Retinal pigment epithelial cell (primary cell): ENCODE data around the gene RELT.

ENCODE experiments used
- DNase-seq: peaks from one replicate; pipeline ENCODE4 v3.0.0-alpha.2; 2010; ENCODE audit warnings: low read depth
- H3K4me3 ChIP-seq: 2 replicates; pipeline ENCODE4 v1.5.1; 2011; ENCODE audit warnings: mild to moderate bottlenecking, low read length, control low read depth, moderate library complexity
- TF ChIP-seq, protein P1 (sequence below): conservative IDR thresholded peaks from 2 replicates; pipeline ENCODE4 v1.5.1; 2011; ENCODE audit warnings: low read depth, low read length, control low read depth, inconsistent platforms

Gene RELT

DNA sequence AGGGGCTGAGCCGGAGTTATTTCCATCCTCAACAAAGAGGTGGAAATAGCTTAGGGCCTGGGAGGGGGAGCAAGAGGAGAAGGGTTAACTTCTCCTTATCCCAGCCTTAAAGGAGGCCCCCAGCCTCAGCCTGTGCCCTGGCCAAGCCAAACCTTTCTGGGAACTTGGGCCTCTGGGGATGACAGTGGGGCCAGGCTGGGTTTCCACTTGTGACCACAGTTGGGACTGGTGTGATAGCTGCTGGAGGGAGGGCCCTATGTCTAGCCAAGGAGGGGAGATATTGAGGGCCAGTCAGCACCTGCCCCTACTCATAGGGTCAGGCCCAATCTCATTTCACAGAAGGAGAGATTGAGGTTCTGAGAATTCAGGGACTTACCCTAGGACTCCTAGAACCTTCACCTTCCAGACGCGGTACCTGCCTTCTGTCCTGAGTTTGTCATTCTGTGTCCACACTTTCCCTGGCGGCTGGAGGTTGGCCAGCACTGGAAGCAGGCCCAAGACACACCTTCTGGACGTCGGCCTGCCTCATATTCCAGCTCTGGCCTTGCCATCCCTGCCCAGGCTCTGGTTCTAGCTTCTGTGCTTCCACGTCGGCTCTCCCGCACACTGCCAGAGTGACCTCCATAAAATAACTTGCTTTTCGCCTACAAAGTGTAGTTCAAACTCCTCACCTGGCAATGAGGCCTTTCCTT, 3.1 kb downstream of the RELT start:
- no peak overlapping the region for H3K4me3 ChIP-seq
- DNase-seq = no peak
- TF ChIP-seq, protein P1, sequence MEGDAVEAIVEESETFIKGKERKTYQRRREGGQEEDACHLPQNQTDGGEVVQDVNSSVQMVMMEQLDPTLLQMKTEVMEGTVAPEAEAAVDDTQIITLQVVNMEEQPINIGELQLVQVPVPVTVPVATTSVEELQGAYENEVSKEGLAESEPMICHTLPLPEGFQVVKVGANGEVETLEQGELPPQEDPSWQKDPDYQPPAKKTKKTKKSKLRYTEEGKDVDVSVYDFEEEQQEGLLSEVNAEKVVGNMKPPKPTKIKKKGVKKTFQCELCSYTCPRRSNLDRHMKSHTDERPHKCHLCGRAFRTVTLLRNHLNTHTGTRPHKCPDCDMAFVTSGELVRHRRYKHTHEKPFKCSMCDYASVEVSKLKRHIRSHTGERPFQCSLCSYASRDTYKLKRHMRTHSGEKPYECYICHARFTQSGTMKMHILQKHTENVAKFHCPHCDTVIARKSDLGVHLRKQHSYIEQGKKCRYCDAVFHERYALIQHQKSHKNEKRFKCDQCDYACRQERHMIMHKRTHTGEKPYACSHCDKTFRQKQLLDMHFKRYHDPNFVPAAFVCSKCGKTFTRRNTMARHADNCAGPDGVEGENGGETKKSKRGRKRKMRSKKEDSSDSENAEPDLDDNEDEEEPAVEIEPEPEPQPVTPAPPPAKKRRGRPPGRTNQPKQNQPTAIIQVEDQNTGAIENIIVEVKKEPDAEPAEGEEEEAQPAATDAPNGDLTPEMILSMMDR = no peak

DNA sequence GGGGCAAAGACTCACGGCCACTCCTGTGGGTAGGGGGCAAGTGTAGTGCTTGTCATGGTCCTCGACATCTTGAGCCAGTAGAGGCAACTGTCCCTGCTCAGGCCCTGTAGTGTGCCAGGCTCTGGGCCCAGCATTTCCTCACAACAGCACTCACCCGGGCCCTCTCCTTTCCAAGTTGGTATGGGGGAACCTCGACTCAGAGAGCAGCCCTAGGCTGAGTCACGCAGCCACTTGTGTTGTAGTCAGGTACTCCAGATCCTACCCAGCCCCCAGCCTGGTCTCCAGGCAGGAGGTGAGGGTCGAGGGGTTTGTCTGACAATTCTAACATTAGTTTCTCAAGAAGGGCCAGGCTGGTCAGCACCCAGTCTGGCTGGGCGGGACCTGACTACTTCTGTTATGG, 4.1 kb downstream of the RELT start:
- DNase-seq = no peak
- no peak overlapping the region for H3K4me3 ChIP-seq
- TF ChIP-seq, protein P1 = no peak

DNA sequence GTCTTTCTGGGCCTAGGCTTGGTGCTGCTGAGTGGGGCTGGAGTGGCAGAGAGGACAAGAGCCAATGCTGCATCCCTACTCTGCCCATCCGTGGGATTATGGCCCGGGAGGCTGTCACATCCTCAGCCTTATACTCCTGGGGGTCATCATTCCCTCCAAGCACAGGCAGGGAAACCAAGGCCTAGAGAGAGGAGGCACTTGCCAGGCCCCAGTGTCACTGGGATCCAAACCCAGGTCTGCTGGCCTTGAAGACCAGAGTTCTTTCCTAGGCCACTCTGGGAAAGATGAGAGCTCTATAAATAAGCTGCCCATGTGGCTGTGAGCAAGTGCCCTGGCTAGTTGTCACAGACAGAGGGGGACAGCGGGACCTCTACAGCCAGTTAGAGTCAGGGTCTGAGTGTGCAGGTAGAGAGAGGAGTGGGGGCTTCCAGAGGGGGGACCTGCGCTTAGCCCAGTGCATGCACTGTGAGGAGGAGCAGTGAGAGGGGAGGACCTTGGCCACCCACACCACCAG, 4.8 kb downstream of the RELT start:
- H3K4me3 ChIP-seq = no peak overlapping the region
- no peak for DNase-seq

DNA sequence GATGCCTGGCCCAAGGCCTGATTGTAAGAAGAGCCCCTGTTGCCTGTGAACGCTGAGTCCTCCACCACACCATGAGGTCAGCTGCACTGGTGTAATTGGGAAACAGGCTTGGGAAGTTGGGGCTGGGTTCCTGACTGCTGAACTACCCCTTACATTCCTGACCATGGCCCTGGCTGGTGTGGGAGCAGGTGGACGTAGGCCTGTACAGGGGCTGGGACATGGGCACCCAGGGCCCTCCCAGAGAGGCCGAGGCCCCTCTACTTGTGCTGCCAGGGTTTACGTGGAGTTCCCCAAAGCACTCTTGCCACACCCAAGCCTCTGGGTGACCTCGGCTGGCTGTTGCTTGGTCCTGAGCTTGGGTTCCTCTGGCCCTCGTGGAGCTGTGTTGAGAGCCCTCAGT, 5.4 kb downstream of the RELT start:
- DNase-seq = no peak
- TF ChIP-seq, protein P1 = no peak
- no peak overlapping the region for H3K4me3 ChIP-seq

More for the DNA sequence above, 4.8 kb downstream of the RELT start:
- TF ChIP-seq, protein P1 = peak; percentile 3

DNA sequence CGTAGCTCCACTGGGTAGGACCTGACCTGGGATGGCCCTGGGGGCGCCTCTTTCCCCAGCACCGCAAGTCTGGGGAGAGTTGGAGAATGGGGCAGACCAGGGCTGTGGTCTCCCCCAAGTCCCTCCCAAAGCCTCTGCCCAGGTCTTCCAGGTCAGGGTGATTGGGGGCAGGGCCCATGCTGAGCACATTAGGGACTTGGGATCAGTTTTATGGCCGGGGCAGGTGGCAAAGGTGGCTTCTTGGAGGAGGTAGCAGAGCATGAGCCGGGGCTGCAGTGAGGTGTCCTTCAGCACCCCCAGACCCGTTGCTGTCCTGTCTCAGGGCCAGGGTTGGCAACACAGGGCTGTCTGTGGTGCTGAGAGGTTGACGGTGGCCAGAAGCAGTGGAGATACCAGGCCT, 6.0 kb downstream of the RELT start:
- DNase-seq = no peak
- H3K4me3 ChIP-seq = no peak overlapping the region
- TF ChIP-seq, protein P1 = no peak

DNA sequence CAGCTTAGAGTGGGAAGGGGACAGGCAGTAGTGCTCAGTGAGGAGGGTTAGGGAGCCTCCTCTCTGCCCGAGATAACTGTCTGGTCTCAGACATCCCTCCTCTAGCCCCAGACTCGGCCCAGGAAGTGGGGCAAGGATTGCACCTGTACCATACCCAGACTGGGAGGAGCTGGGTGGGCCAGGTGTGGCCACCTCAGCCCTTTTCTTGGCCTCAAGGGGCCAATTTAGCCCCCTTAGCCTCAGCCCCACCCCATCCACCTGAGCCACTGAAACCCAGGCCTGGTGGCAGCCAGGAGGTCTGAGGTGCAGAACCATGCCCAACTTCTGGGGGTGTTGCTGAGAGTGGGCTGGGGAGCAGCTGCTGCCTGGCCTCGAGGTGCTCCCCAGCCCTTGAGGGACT, 6.5 kb downstream of the RELT start:
- H3K4me3 ChIP-seq = no peak overlapping the region
- TF ChIP-seq, protein P1 = no peak
- DNase-seq = no peak
